Stimulated activated CD4-positive, alpha-beta T cell treated with anti-CD3 and anti-CD28 coated beads, TNF-alpha, amount 100 ng/mL, for 4 hours (primary cell): ENCODE data around the gene LRWD1.

Experiments
- DNase-seq, 3 experiments: peaks; one replicate each; pipeline ENCODE4 v3.0.0-alpha.2; 2020; ENCODE audit warnings: low read depth in 3 of 3

LRWD1 gene

DNA sequence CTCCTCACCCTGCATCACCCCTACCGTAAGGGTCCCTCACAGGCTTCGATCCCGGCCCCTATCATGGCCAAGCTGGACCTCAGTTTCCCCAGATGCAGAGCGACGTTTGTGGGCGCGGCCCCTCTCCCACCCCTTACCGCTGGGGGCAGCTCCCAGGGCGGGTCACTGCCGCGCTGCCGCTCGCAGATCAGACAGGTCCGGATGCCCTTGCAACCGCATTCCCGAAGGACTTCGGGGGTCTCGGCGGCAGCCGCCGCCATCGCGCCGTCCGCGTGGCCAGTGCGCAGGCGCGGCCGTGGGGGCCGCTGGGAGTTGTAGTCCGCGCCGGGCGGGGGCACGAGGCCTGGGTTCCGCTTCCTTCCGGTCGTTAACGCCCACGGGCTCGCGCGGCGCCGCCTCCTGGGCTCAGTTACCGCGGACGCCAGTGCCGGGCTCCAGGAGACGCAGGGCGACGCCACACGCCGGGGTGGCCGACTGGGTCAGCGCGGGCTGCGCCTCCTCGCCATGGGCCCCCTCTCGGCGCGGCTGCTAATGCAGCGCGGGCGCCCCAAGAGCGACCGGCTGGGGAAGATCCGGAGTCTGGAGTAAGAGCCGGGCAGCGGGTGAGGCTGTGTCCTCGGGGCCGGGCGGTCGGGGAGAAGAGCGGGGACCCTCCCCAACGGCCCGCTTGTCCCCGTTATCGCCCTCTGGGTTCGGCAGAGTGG lies at the start of gene LRWD1, which contains the start of gene ALKBH4:
LRWD1 (plus strand) TSS at position 408 of the 704 bp plus-strand sequence; CDS start at position 505, 97 bp downstream.
ALKBH4 (minus strand) TSS at position 287 of the 704 bp plus-strand sequence; CDS start at position 260, 27 bp downstream.
- DNase-seq: peak; percentile 88 to 95 (median 89)

DNA sequence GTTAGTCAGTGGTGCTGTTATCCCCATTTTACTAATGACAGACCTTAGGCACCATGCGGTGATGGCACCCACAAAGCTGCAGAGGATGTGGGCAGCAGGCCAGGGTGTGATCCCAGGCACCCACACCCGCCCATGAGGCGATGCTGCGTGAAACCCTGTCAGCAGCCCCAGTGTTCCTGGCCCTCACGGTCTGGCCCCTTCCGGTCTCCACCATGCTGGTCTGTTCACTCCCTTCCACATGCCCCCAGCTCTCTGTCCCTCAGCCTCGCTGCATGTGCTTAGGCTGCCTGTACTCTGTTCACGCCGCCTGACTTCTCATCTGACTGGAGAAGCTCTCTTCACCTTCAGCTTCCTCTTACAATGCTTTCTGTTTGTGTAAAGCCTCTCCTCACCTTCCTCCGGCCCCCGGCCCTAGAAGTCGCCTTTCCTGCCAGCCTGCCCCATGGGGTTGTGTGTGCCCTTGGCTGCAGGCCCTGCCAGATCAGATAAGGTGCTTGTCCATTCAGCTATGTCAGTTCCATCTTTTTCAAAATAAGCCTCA lies 49.0 kb upstream of the LRWD1 start:
- no peak for DNase-seq

DNA sequence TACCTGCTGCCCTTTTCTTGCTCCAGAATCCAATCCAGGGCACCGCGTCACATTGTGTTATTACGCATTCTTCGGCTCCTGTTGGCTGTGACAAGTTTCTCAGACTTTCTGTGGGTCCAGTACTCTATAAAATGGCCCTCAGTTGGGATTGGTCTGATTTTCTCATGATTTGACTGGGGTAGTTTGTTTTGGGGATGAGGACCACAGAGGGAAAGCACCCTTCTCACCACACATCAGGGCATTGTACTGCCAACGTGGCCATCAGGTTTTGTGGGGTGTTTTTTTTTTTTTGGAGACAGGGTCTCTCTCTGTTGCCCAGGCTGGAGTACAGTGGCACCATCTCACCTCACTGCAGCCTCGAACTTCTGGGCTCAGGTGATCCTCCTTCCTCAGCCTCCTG lies 48.4 kb upstream of the LRWD1 start:
- DNase-seq: no peak

DNA sequence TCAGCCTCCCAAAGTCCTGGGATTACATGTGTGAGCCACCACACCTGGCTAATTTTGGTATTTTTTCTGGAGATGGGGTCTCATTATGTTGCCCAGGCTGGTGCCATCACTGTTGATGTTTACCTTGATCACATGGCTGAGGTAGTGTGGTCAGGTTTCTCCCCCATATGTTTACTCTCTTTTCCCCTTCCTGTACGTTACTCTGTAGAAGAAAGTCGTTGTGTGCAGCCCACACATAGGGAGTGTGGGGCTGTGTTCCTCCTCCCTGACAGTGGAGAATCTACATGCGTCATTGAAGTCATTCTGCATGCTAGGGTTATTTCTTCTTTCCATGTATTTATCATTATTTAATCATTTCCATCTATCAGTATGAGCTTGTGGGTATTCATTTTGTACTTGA lies 47.7 kb upstream of the LRWD1 start:
- no peak for DNase-seq

DNA sequence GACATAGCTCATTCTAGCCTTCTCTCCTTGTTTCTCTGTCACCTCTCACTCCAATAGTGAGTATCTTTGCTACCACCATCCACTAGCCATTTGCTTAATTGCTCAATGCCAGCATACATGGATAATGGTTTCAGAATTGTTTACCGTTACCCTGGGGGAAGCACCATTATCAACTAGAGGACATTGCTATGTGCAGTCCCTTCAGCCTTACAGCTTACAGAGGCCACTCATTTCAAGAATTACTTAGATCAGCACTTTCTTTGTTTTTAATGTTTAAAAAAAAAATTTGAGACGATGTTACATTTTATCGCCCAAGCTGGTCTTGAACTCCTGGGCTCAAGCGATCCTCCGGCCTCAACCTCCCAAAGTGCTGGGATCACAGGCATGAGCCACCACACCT lies 46.2 kb upstream of the LRWD1 start:
- no peak for DNase-seq

DNA sequence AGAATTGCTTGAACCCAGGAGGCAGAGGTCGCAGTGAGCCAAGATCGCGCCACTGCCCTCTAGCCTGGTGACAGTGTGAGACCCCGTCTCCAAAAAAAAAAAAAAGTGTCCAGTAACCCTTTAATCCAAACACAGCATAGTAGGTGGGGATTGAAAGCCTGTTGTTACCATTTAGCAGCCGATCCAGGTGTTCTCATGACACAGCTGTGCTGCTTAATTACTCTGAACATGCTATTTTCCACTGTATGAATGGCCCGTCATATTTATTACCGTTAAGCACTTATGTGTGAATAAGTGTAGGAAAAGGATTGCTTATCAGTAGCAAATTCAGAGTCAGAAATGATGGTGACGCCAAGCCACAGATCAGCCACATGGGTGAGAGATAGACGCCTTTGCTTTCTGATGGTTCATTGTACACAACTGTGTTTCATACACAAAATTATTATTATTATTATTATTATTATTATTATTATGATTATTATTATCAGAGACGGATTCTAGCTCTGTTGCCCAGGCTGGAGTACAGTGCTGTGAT lies 43.0 kb upstream of the LRWD1 start:
- no peak for DNase-seq

DNA sequence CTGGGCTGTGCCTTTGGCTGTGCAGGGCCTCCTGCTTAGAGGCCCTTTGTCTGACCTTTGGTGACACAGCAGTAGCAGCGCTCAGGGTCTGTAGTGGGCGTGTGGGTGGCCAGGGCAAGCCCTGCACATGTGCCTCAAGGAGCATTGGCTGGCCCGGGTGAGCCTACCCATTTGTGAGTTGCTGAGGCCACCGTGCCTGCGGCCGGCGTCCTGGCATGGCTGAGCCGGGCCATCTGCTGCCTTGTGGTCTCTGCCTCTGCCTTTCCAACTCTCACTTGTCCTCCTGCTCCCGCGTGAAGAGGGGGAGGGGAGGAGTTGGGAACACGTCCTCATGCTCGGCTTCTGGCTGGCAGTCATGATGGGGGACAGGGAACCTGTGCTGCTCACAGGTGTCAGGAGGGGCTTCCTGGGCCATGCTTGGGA lies 40.6 kb upstream of the LRWD1 start:
- DNase-seq: no peak

DNA sequence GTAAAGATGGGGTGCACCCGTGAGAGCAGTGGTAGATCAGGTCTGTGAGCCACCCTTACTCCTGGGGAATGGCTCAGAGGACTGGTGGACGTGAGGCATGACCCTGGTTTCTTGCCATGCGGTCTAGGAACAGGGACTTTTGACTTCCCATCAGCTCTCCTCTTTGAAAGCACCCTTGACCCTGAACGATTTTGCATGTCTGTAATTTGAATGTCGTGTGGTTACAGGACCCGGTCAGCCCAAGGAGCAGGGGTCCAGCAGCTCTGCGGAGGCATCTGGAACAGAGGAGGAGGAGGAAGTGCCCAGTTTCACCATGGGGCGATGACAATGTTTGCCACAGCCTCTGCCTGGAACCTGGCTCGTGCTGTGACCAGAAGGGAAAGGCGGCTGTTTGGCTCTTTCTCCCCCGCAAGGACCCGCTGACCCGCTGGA lies 40.0 kb upstream of the LRWD1 start:
- no peak for DNase-seq

DNA sequence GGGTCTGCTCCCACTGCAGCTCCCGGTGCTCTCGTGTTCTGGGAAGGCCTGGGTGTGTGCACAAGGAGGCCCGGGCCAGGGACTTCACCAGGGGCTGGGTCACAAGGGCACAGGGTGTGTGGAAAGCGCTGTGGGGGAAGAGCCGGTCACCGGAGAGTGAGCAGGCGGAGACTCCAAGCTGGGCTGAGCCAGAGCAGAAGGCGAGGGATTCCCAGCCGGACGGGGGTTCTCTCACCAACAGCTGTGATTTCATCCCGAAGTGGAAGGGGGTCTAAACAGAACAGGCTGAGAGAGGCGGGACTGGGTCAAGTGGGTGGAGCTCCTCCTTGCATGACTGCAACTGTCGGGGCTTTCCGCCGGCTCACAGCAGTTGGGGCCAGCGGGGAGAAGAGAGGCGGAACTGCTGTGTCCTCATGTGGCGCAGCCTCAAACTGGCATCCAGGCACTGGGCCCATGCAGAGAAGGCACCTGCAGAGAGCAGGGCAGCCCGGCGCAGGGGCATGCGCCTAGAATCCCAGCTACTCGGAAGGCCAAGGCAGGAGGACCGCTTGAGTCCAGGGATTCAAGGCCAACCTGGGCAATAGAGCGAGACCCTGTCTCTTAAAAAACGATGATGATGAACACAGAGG lies 39.0 kb upstream of the LRWD1 start:
- peak; percentile 66 to 76 (median 70) for DNase-seq

DNA sequence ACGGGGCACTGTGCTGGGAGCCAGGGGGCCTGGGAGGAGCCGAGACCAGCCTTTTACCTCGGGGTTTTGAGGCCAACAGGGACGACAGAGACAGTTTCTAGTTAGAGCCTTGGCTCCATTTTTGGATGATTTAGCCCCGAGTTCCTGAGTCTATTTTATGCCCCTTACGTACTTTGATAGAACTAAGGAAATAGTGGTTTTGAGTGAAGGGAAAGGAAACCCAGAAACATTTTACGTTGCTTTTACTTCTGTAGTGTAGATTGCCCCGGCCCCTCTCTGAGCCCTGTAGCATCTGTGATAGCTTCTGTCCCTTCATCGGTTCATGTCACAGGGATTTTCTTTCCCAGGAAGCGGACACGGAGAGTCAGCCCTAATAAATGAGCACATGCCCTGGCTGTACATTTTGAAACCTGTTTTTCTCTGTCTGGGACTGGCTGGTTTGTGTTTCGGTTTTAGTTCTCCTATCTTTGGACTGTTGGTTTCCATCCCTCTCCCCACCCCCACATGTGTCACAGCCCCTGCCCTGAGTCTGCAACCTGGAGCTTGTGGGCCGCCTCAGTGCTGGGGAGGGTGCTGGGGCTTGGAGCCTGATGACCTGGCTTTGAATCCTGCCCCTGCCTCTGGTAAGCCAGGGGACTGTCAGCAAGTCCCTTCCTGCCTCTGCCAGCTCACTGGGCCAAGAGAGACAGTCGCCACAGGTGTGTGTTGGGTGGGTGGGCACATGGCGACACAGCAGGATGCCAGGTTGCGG lies 38.3 kb upstream of the LRWD1 start:
- peak; percentile 47 to 67 (median 60) for DNase-seq

DNA sequence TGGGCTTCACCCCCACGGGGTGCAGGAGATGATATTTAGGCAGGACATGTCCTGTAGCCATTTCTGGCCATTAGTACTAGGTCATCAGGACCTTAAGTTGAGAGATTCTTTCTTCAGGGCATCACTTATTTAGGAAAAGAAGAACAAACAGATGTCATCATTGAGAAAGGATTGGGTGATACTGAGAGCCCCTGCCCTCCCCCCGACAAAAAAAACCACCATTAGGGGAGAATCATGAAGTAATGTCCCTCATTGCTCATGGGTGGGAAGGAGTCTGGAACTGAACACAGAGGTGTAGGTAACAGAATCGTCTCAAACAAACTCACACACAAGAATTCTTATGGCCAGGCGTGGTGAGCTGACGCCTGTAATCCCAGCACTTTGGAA lies 37.8 kb upstream of the LRWD1 start:
- DNase-seq: no peak

DNA sequence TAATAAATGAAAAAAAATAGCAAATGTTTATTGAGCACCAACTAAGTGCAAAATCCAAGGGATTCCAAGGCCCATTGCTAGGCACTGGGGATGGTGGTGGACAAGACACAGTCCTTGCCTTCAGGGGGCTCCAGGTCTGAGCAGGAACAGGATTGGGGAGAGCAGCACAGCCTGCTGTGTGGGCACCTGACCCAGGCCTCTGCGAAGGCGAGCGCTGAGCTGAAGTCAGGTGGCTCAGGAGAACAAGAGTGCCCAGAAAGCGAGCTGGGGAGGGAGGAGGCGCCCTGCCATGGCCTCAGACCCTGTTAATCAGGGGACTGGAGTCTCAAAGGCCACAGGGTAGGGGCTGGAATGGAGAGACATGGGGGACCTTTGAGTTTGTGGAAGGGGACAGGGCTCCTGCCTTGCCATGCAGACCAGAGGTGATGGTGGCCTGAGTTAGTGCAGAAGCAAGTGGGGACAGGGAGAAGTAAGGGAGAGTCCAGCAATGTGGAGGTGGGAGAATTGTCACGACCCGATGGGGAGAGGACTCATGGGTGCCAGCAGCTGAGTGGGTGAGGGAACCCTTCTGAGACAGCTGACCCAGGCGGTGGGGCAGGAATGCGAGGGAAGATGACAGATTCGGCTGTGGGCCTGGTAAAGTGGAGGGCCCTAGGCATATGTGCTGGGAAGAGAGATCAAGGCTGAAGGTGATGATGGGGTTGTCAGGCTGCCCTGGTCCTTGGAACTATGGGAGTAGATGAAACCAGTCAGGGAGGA lies 35.5 kb upstream of the LRWD1 start:
- no peak for DNase-seq

DNA sequence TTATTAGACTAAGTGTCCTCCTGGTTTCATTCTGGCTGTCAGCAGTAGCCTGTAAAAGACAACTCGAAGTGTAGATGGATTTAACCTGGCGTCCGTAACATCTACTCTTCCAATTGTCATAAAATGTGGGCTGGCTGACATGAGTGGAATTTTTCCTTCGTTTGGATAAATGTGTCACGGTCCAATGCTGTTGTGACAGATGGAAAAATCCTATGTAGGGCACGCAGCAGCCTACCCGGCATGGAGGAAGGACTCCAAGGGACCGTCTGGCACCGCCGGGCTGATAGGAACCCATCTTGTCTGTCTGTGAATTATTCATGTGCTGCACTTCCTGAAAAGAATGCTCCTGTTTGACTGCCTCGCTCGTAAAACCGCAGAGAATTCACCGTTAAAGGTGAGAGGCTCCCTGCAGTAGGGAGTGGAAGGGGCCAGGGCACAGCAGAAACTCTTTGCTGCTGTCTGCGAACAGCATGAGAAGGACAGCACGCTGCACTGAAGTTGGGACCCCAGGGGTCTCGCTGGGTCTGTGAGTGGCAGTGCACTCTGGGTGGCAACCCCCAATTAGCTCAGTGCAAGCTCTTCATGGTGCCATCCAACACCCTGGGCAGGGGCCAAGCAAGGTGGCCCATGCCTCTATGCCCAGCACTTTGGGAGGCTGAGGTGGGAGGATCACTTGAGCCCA lies 33.0 kb upstream of the LRWD1 start:
- DNase-seq: peak; percentile 25 to 44 (median 38)

DNA sequence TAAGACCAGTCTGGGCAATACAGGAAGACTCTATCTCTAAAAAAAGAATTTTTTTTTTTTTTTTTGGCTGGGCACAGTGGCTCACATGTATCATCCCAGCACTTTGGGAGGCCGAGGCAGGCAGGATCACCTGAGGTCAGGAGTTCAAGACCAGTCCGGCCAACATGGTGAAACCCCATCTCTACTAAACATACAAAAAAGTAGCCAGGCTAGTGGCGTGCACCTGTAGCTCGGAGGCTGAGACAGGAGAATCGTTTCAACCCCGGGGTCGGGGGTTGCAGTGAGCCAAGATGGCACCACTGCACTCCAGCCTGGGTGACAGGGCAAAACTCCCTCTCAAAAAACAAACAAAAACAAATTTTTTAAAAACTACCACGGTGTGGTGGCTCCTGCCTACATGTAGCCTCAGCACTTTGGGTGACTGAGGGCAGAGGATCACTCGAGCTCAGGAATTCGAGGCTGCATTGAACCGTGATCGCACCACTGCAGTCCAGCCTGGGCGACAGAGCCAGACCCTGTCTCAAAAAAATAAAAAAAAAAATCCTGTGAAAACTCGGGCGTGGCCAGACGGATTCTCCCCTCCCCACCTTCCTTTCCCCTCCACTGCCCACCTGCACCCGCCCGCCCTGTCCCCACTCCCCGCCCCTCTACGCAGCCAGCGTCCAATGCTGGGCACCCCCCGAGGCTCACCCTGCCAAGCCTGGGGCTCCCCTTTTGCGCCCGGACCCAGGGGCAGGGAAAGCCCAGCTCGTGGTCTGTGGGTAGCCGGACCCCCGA lies 32.2 kb upstream of the LRWD1 start:
- DNase-seq: no peak

DNA sequence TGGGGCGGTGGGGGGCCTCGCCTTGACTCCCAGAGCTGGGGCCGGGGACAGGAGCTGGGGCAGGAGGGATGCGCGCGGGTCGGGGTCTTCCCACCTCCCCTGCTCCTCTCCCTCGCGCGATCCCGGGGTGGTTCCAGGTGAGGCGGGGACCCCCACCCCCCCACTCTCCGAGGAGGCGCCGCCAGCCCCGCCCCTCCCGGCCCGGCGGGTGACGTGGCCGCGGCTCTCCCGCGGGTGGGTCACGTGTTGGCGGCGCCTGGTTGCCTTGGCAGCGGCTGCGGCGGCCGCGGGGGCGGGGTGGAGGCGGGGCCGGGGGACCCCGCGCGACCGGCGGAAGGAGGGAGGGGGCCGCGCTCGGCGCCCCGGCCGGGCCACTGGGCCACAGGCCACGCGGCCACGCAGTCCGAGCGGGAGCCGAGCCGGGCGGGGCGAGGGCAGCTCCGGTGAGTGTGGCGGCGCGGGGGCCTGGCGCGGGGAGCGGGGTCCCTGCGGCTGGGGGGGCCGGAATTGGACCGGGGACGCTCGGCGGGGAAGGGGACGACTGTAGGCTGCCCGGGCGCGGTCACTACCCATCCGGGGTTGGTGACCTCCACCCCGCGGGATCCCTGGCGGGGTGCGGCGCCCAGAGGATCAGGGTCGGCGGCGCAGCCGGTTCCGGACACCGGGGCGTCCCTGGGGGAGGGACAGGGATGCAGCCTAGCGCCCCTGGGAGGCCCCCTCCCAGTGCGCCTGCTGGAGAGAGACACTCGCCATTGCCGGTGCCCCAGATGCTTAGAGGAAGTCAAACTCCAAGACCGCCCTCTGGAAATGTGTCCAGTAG lies 31.4 kb upstream of the LRWD1 start, which contains the start of gene ORAI2:
ORAI2 (plus strand) TSS at position 357 of the 820 bp plus-strand sequence. CDS start 5,382 bp downstream, outside the sequence.
- DNase-seq: peak; percentile 82 to 86 (median 82)

DNA sequence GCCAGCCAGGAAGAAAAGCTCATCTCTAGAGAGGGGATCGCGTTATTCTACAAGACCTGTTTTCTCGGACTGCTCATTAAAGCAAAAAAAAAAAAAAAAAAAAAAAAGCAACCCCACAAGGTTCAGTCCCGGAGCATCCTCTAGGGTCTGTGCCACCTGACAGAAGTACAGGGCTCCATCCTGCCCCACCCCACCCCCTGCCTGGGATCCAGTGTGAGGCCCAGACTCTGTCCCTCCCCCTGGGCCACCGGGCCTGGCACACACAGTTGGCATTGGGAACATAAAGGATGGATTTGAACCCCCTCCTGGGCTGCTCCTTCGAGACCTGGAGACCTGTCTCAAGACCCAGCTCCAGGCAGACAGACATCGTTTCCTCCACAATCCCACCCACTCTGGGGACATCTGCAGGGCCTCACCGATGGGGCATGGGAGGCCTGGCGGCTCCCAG lies 30.7 kb upstream of the LRWD1 start:
- no peak for DNase-seq

DNA sequence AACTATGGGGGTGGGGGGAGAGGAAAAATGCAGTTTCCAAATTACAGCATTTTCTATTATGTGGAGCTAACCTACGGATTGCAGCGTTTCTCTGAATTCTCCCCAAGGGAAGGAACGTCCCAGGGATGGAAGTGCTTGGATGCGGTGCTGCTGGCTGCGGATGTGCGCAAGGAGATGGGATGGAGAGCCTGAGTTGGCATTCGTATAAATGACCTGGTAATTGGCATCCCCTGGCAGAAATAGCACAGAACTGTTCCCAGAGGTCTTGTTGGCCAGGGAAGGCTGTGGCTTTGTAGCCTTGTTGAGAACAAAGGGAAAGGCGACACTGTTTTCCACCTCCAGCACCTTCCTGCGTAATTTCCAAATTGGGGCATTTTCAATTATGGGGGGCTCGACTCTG lies 28.7 kb upstream of the LRWD1 start:
- no peak for DNase-seq

DNA sequence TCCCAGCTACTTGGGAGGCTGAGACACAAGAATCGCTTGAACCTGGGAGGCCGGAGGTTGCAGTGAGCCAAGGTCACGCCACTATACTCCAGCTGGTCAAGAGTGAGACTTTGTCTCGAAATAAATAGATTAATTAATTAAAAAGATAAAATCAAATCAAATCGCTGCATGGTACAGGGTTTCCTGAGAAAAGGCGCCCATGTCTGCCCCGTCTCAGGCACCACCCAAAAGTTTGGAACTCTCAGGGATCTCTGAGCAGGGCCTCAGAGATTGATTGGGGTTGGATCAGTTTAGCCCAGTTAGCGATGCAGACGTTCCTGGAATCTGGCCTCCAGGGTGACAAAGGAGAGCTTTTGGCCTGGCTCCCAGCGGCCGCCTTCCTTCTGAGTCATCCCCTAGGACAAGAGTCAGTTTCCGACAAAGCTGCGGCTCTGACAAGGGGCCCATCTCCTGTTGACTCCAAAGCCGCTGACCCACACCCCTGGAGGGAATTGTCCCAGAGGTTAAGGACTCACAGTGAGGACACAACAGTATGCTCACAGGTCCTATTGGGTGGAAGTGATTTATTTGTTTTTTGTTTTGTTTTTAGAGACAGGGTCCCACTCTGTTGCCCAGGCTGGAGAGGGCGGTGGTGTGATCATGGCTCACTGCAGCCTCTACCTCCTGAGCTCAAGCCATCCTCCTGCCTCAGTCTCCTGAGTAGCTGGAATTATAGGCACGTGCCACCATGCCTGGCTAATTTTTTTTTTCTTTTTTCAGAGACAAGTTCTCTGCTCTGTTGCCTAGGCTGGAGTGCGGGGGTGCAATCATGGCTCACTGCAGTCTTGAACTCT lies 24.6 kb upstream of the LRWD1 start:
- no peak for DNase-seq
